ENCODE results near the gene MT1X. TPM values are rescaled to one million over a fixed set of nuclear protein-coding genes. Genes with fewer than 3 reads are reported as not detected.
"Not testable (repeated sequence)": the region's sequence is repeated elsewhere in the genome, so short reads cannot be mapped to it uniquely, and the experiment has no call there.

Gene MT1X
- total RNA-seq, 1 donor from 2014 or later: 18.8 TPM

GRCh38 chr16:56672761-56673536 lies 9.3 kb upstream of the MT1X start:
- Mint-ChIP-seq H3K9me3 (no peaks in the 10 kb centered on the region), H3K27ac (ENCODE audit: unreplicated experiment) (no peak overlapping the region), H3K4me1 (no peaks in the 10 kb centered on the region), H3K4me3 (no peak overlapping the region), H3K36me3 (ENCODE audit: low read depth) (no peaks in the 10 kb centered on the region), H3K27me3 (ENCODE audit: low read depth) (peaks cover 97% of the 10 kb centered on the region)
- no peak for TF ChIP-seq CTCF (conservative IDR thresholded peaks at IDR 0.05)
- no peak for DNase-seq (ENCODE audit: low read depth, low spot score)

- peak; percentile 71 for TF ChIP-seq CTCF (conservative IDR thresholded peaks at IDR 0.05)
- Mint-ChIP-seq H3K4me1 (no peaks in the 10 kb centered on the region), H3K9me3 (no peaks in the 10 kb centered on the region), H3K36me3 (ENCODE audit: low read depth) (no peaks in the 10 kb centered on the region), H3K27ac (ENCODE audit: unreplicated experiment) (no peak overlapping the region), H3K4me3 (no peak overlapping the region), H3K27me3 (ENCODE audit: low read depth) (peaks cover 90% of the 10 kb centered on the region)
- DNase-seq (ENCODE audit: low read depth, low spot score): no peak
Observed at GRCh38 chr16:56673921-56674320, 8.3 kb upstream of the MT1X start.

GRCh38 chr16:56674570-56674969 lies 7.7 kb upstream of the MT1X start:
- not testable (repeated sequence) for H3K4me3 Mint-ChIP-seq; H3K36me3 Mint-ChIP-seq (ENCODE audit: low read depth); H3K9me3 Mint-ChIP-seq; H3K4me1 Mint-ChIP-seq; DNase-seq (ENCODE audit: low read depth, low spot score); H3K27ac Mint-ChIP-seq (ENCODE audit: unreplicated experiment)
- H3K27me3 Mint-ChIP-seq (ENCODE audit: low read depth): peaks cover 84% of the 10 kb centered on the region

- no peak for TF ChIP-seq CTCF (conservative IDR thresholded peaks at IDR 0.05)
- H3K27me3 Mint-ChIP-seq (ENCODE audit: low read depth): peaks cover 72% of the 10 kb centered on the region
- H3K4me1 Mint-ChIP-seq: peaks cover under 1% of the 10 kb centered on the region
- no peak overlapping the region for H3K4me3 Mint-ChIP-seq
- H3K36me3 Mint-ChIP-seq (ENCODE audit: low read depth): no peaks in the 10 kb centered on the region
- H3K27ac Mint-ChIP-seq (ENCODE audit: unreplicated experiment): no peak overlapping the region
- no peak for DNase-seq (ENCODE audit: low read depth, low spot score)
- no peaks in the 10 kb centered on the region for H3K9me3 Mint-ChIP-seq
Observed at GRCh38 chr16:56675685-56676210, 6.5 kb upstream of the MT1X start.

- no peak for DNase-seq (ENCODE audit: low read depth, low spot score)
- Mint-ChIP-seq H3K4me1 (peaks cover 14% of the 10 kb centered on the region), H3K27me3 (ENCODE audit: low read depth) (peaks cover 57% of the 10 kb centered on the region), H3K36me3 (ENCODE audit: low read depth) (no peaks in the 10 kb centered on the region), H3K4me3 (no peak overlapping the region), H3K9me3 (no peaks in the 10 kb centered on the region), H3K27ac (ENCODE audit: unreplicated experiment) (no peak overlapping the region)
- no peak for TF ChIP-seq CTCF (conservative IDR thresholded peaks at IDR 0.05)
Observed at GRCh38 chr16:56677474-56677873, 4.8 kb upstream of the MT1X start.

GRCh38 chr16:56679078-56679730 lies 3.1 kb upstream of the MT1X start:
- Mint-ChIP-seq H3K4me3 (no peak overlapping the region), H3K4me1 (peaks cover 14% of the 10 kb centered on the region), H3K27me3 (ENCODE audit: low read depth) (peaks cover 40% of the 10 kb centered on the region), H3K9me3 (no peaks in the 10 kb centered on the region), H3K27ac (ENCODE audit: unreplicated experiment) (no peak overlapping the region), H3K36me3 (ENCODE audit: low read depth) (no peaks in the 10 kb centered on the region)
- no peak for TF ChIP-seq CTCF (conservative IDR thresholded peaks at IDR 0.05)
- no peak for DNase-seq (ENCODE audit: low read depth, low spot score)
